KOPT-K1 (cell line): ENCODE results near the gene TMEM129.
A peak's percentile ranks its signal among the peaks of the same experiment; 100 is the strongest.
"Not testable (repeated sequence)": the region's sequence is repeated elsewhere in the genome, so short reads cannot be mapped to it uniquely, and the experiment has no call there.

ENCODE experiments used
- H3K27ac ChIP-seq: fragments of 200-600 bp; sonication (generic); 2 replicates; pipeline ENCODE4 v1.5.1; 2016; ENCODE audit warnings: antibody characterized with exemption, mild to moderate bottlenecking, low read depth, low read length; ENCODE audit not compliant: poor library complexity, severe bottlenecking
- H3K36me3 ChIP-seq: fragments of 200-600 bp; sonication (generic); 2 replicates; pipeline ENCODE4 v1.5.1; 2017; ENCODE audit warnings: antibody characterized with exemption, mild to moderate bottlenecking, low read length, moderate library complexity; ENCODE audit not compliant: insufficient read depth
- H3K9me3 ChIP-seq: fragments of 200-600 bp; sonication (generic); 2 replicates; pipeline ENCODE4 v1.5.1; 2017; ENCODE audit warnings: antibody characterized with exemption, low read length, mild to moderate bottlenecking; ENCODE audit not compliant: insufficient read depth, poor library complexity, severe bottlenecking

TMEM129 gene

DNA sequence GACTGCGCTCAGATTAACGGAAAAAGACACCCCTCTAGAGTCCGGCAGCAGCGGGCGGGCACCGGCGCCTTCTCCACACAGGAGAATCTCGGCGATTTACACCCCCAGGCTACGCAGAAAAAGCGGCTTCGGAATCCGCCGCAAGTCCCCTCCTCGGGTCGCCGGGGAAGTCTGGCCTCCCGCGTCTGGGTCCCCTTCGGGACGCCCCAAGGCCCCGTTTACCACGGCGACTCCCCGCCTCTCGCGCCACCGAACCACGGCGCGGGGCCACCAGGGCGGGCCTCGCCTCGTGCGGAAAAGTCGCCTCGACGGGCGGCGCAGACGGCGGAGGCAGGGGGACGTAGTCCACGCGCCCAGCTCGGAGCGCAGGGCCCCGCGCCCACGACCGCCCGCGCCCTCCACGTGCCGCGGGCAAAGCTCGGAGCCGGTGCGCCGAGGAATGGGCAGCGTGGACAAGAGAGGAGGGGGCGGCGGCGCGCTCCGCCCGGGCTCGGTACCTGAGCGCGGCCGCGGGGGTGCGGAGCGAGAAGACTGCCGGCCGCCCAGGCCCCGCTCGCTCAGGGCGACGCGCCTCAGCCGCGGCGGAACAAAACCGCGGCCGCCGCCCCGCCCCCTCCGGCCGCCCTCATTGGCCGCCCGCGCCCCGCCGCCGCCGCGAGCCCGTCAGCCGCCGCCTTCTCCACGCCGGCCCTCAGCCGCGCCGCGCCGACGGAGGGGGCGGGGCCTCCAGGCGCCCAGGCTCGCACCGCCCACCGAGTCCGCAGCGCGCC is 37.2 kb downstream of the TMEM129 start, which contains the start of gene FAM53A:
FAM53A (minus strand) TSS at position 578 of the 770 bp plus-strand sequence. CDS start 15,572 bp downstream, outside the sequence.
- H3K36me3 ChIP-seq, result peaks cover 2% of the 10 kb centered on the region
- no peaks in the 10 kb centered on the region for H3K9me3 ChIP-seq
- peak within 1 kb of the TSS; percentile 33 for H3K27ac ChIP-seq

DNA sequence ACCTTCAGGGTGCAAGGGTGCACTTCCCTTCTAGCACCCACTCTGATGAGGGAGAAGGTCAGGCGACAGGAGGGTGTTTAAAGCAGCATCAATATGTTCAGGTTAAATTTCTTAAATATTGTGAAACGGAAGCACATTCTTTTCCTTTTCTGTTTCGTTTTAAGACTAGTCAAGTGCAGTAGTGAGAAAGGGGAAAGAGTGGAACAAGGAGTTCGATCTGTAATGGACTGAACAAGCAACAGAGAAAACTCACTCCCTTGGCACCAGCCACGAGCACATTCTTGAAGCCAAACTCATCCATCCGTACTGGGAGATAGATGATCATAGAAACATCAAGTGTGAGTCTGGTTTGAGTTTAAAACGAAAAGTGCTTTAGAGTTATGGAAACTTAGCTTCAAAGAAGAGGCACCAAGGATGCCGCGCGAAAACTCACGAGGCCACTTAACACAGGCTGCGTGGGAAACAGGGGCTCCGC is 37.8 kb downstream of the TMEM129 start:
- H3K27ac ChIP-seq, result no peak overlapping the region

DNA sequence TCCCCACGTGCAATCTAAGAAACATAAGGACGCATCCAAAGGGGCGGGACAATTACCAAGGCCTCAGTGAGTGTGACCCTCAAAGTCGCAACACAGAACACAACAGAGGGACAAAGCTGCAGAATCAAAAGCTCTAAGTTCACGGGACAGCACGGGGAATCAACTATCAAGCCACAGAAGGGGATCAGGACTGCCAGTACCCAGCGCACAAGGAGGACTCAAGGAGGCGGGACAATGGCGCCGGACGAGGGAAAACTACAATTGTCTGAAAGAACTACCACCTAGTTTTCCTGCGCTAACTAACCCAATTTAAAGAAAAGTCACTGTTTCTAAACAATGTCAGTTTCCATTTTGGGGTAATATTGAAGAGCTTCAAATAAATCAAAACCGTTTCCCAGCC is 38.3 kb downstream of the TMEM129 start:
- H3K27ac ChIP-seq, result no peak overlapping the region

More for the DNA sequence above, 37.8 kb downstream of the TMEM129 start:
- Histone ChIP-seq H3K9me3 (no peaks in the 10 kb centered on the region), H3K36me3 (no peaks in the 10 kb centered on the region)

DNA sequence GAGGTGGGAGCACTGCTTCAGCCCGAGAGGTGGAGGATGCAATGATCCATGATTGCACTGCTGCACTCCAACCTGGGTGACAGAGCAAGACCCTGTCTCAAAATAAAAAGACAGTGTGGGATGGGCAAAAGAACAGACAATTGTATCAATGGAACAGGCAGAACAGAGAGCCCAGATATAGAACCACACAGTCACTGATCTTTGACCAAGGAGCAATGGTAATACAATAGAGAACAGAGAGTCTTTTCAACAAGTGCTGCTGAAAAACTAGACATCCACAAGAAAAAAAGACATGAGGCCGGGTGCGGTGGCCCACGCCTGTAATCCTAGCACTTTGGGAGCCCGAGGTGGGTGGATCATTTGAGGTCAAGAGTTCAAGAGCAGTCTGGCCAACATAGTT is 42.9 kb downstream of the TMEM129 start:
- no peaks in the 10 kb centered on the region for H3K36me3 ChIP-seq
- no peak overlapping the region for H3K27ac ChIP-seq
- no peaks in the 10 kb centered on the region for H3K9me3 ChIP-seq

More for the DNA sequence above, 38.3 kb downstream of the TMEM129 start:
- Histone ChIP-seq H3K36me3 (no peaks in the 10 kb centered on the region), H3K9me3 (no peaks in the 10 kb centered on the region)

DNA sequence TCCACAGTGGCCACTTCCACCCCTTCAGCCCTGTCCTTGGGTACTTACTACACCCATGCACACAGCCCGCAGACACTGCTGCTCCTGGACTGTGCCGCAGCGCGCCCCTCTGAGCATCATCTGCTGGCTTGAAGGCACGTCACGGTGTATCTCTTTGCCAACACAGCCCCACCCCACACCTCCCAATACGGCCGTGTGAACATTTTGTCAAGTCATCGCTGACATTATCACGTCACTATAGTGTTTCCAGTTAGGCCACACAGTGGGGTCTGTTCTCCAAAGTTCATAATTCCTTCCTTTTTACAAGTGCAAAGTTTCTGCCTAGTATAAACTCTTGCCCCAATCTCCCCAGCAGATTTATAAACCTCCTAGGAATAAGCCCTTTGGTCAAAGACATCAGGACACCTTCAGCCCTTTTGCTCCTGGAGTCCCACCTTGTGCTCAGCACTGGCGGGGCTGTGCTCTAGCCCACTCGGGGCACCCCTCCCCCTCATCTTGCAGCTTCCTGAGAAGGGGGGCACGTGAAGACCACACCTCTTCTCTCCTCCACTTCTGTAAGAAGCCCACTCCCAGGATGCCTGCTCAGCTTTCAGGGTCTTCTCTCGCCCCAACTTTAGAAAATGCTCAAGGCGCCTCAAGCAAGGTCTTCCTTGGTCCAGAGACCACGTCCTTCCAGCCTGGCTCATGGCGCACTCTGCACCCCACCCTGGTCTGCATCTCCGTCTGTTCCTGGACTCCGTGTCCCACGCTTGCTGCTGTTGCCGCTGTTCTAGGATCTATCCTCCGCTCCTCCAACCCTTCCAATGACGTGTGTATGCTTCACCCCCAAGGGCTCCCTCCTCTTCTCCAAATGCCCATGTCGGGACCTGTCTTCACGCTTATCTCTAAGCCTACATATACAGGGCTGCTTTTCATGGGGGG is 44.3 kb downstream of the TMEM129 start:
- no peak overlapping the region for H3K27ac ChIP-seq
- no peaks in the 10 kb centered on the region for H3K36me3 ChIP-seq
- no peaks in the 10 kb centered on the region for H3K9me3 ChIP-seq

DNA sequence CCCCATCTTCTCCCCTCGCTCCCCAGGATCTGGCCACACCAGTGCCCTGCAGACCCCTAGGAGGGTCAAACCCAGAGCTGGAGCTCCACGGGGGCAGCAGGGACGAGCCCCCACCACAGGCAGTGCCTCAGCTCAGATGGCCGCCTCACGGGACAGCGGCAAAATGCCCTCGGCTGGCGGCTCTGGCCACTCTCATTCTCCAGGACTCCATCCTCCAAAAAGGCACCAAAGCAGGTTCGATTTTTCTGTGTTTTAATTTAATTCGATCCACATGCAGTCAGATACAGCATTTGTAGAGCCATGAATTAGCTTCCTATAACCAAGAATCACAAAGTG is 45.4 kb downstream of the TMEM129 start:
- H3K36me3 ChIP-seq, result no peaks in the 10 kb centered on the region
- no peaks in the 10 kb centered on the region for H3K9me3 ChIP-seq
- no peak overlapping the region for H3K27ac ChIP-seq

DNA sequence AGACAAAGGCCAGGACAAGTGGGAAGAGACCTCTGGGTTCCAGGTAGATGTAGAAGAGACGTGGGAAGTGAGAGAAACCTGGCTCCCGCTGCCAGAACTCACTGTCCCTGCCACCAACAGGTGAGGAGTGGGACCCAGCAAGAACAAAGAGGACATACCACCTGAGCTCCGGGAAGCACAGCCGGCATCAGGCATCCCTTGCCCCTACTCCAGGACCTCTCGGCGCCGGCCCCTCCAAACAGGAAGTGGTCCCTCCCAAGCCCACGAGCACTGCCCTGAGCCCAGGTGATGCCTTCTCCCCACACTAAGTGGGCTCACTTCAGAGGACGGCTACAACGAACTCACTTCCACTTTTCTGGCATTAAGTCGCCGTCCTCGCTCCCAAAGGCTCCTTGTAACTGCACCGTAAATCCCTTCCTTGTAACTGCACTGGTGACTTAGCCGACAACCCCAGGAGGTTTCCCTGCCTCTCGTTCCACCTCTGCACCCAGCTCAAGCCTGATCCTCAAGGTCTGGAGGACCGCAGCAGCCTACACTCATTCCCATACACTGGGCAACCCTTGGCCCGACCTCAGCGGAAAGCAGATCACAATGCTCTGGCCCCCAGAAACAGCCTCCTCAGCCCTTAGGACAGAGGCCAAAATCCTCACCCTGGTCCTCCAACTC is 45.9 kb downstream of the TMEM129 start:
- H3K9me3 ChIP-seq, result no peaks in the 10 kb centered on the region
- no peaks in the 10 kb centered on the region for H3K36me3 ChIP-seq
- no peak overlapping the region for H3K27ac ChIP-seq

DNA sequence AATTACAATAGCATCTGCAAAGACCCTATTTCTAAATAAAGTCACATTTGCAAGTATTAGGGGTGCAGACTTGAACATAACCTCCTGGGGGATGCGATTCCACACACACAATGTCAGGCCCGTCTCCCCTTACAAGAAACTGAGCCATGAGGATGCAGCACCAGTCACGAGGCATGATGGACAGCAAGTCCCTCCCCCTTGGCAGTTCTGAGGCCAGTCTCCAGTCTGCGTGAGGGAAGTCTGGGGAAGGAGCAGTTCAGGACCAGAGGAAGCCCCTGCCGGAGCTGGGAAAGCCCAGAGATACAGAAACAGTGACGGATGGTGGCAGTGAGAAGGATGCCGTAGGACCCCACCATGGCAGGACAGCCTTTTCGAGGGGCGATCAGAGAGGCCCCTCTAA is 46.4 kb downstream of the TMEM129 start:
- Histone ChIP-seq H3K9me3 (no peaks in the 10 kb centered on the region), H3K36me3 (no peaks in the 10 kb centered on the region), H3K27ac (no peak overlapping the region)

DNA sequence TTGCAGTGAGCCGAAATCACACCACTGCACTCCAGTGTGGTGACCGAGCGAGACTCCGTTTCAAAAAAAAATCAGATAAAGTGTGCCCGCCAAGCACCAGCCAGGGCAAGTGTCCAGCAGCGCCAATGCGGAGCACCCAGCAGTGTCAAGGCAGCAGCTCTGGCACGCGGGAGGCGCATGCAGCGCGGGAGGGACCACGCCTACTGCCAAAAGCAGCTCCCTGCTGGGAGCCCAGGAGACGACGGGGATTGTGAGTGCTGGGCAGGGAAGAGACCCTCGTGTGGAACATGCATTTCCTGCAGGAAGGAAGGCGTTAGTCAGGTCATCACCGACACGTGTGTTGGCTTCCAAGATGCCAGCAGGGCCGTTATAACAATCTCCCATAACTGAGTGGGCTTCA is 47.5 kb downstream of the TMEM129 start:
- no peaks in the 10 kb centered on the region for H3K9me3 ChIP-seq
- H3K36me3 ChIP-seq, result no peaks in the 10 kb centered on the region
- no peak overlapping the region for H3K27ac ChIP-seq

DNA sequence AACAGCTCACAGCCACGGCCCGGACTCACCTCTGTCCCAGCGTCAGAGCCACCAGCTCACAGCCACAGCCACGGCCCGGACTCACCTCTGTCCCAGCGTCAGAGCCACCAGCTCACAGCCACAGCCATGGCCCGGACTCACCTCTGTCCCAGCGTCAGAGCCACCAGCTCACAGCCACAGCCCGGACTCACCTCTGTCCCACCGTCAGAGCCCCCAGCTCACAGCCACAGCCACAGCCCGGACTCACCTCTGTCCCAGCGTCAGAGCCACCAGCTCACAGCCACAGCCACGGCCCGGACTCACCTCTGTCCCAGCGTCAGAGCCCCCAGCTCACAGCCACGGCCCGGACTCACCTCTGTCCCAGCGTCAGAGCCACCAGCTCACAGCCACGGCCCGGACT is 50.1 kb downstream of the TMEM129 start:
- not testable (repeated sequence) for H3K9me3 ChIP-seq, H3K27ac ChIP-seq, H3K36me3 ChIP-seq

DNA sequence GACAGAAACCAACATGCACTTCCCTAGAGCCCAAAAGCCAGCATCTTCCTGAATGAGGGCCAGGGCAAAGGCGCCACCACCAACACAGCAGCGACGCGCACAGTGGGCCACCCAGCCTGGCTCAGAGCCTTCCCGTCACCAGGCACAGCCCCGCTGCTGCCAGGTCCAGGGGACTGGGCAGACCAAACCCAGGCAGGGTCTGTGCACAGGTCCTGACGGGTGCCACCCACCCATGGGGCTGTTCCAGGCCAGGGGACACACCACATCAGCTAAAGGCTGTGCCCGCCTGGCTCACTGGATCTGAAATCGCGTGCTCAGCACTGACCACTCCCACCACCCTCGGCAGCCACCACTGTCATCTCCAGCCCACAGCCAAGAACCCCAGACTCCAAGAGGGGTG is 50.8 kb downstream of the TMEM129 start:
- H3K9me3 ChIP-seq, result no peaks in the 10 kb centered on the region
- H3K27ac ChIP-seq, result no peak overlapping the region
- H3K36me3 ChIP-seq, result no peaks in the 10 kb centered on the region

DNA sequence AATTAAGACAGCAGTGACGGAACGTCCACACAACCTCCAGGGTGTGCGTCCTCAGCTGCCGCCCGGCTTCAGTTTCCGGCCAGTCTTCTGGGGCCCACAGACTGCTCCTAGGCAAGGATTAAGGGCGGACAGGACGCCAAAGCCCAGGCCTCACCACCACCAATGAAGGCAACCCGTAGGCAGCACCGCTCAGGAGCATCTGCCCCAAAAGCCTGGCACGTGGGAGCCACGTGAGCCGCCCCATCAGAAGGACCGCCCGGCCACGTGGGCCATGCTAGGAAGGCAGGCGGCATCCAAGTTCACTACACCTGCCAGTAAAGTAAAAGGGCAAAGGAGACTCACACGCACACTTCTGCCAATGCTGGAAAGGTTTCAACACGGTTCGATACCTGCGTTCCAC is 51.3 kb downstream of the TMEM129 start:
- H3K27ac ChIP-seq, result no peak overlapping the region
- H3K36me3 ChIP-seq, result no peaks in the 10 kb centered on the region
- H3K9me3 ChIP-seq, result no peaks in the 10 kb centered on the region

DNA sequence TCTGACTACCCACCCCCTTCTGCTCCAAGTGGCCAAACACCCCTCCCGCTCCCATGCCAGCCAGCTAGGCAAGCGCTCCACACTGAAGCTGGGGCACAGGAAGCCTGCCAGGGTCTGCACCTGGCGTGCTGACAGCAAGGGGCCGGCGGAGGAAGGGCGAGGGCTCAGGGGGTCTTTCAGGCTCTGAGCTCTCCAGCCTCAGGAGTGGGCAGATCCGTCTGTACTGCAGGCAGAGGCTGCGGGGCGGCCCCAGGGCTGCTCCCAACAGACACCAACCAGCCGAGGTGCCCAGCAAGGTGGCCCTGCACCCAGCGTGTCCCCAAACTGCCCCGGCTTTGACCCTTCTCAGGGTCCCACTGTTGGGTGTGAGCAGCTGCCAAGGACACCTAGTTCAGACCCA is 51.9 kb downstream of the TMEM129 start:
- H3K9me3 ChIP-seq, result no peaks in the 10 kb centered on the region
- H3K27ac ChIP-seq, result no peak overlapping the region
- H3K36me3 ChIP-seq, result no peaks in the 10 kb centered on the region

DNA sequence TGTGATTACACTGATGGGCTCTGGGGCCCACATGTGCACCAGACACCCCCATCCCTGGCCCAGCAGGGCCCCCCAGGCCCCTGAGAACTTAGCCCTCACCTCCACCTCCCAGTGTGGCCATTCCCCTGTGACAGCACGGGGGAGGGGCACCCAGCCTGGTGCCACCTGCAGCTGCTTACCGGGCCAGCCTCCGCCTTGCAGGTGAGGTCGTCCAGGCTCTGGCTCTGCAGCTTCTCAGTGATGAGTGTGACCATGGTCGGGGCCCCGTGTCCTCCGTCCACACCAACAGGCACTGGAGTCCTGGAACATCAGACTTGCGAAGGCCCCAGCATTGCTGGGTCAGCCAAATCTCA is 52.7 kb downstream of the TMEM129 start:
- H3K36me3 ChIP-seq, result no peaks in the 10 kb centered on the region
- H3K27ac ChIP-seq, result no peak overlapping the region
- H3K9me3 ChIP-seq, result no peaks in the 10 kb centered on the region

DNA sequence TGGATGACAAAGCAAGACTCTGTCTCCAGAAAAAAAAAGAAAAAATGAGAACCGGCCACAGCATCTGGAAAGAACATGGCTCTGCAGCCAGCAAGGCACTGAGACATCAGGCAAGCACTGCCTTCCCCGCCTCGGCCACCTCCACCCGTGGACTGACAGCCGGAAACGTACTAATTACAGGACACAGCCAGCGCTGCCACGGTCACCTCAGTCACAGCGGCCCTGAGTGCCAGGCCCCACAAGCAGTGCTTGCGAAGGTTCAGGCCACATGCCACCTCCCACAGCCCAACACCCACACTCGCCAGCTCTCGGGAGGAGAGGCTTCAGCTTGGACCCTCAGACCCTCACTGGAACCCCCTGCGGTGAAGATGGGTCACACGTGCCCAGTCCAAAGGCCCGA is 53.9 kb downstream of the TMEM129 start:
- Histone ChIP-seq H3K9me3 (no peaks in the 10 kb centered on the region), H3K36me3 (no peaks in the 10 kb centered on the region), H3K27ac (no peak overlapping the region)
